ENCODE results near the gene MAP2K7.
A peak's percentile ranks its signal among the peaks of the same experiment; 100 is the strongest.

MAP2K7 gene

GRCh38 chr19:7871437-7872305 lies 32.0 kb upstream of the MAP2K7 start:
- Mint-ChIP-seq H3K27ac (peak overlapping the region; percentile 78), H3K4me1 (ENCODE audit: low read depth) (peaks cover 48% of the 10 kb centered on the region), H3K27me3 (peaks cover 75% of the 10 kb centered on the region), H3K4me3 (peak overlapping the region; percentile 61), H3K36me3 (ENCODE audit: low read depth) (no peaks in the 10 kb centered on the region), H3K9me3 (no peaks in the 10 kb centered on the region)
- intact Hi-C loops (cut with micrococcal nuclease), result no loop called here

DNA sequence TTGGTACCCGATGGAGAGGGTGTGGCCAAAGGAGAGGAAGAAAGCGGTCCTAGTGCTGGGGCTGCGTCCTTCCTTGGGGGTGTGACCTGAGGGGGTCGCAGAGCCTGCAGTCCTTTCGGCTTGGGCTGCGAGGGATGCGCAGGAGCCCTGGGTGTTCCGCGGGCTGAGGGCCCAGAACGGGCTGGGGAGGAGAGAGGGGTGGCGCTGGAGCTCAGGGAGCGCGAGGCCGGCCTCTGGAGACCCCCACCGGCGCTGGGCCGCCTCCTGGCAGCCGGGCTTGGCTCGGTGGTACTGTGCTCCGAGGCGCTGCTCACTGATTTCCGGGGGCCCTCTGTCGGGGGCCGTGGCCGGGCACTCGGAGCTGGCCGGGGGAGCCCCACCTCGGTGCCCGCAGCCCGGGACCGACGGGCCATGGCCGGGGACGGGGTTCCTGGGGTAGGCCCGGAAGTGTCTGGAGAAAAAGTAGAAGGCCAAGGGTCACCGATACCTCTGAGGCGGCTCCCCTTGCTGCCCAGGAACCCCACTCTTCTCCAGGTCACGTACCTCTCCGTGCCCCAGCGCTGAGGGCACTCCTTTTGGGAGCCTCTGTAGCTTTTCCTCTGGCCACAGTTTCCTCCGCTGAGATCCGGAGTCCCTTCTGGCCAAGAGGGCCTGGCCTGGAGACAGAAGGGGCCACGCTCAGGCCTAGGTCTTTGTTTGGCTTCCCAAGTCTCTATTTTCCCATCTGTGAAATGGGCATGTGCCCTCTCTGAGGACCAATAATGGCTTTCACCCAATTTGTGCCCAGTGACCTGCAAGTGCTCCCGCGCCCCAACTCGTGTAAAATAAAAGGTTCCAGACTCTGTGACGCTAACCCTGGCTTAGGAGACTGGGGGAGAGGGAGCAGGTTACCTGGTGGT lies 31.1 kb upstream of the MAP2K7 start:
- Mint-ChIP-seq H3K4me3 (peak overlapping the region; percentile 61), H3K27ac (peak overlapping the region; percentile 78), H3K4me1 (ENCODE audit: low read depth) (peaks cover 48% of the 10 kb centered on the region), H3K9me3 (no peaks in the 10 kb centered on the region), H3K27me3 (peaks cover 74% of the 10 kb centered on the region), H3K36me3 (ENCODE audit: low read depth) (no peaks in the 10 kb centered on the region)
- intact Hi-C loops (cut with micrococcal nuclease), result no loop called here

DNA sequence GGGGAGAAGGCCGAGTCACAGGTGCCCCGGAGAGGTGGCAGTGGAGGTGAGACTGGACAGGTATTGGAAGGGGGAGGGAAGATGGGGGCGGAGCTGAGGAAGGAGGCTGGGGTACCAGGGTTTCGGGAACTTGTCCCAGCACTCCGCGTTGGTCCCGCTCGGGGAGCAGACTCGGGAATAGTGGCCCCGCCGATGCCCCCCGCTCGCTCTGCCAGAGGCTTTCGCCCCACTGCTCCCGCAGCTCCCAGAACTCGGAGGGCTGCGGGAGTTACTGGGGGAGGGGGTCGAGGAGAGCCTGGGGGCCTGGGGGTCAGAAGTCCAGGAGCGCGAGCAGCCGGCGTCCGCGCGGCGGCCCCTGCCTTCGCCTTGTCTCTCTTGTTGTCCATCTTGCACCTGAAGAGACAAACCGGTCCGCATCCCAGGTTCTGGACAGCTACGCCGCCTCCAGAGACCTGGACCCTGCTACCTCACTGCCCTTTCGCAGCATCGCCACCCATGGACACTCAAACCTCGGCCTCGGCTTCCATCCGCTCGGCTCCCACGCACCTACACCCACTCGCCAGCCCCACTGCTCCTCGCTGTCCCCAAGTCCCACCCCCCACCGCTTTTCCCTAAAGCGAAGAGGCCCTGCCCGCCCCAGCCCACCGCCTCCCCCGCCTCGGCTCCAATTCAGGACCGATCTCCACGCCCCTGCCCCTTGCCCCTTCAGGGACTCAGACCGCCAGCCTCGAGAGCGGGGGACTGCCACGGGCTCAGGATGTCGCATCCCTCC lies 30.2 kb upstream of the MAP2K7 start:
- H3K27ac Mint-ChIP-seq, result no peak overlapping the region
- no peaks in the 10 kb centered on the region for H3K9me3 Mint-ChIP-seq

GRCh38 chr19:7874076-7874896 lies 29.4 kb upstream of the MAP2K7 start, which contains the start of gene PRR36:
TSS of gene PRR36 (minus strand) at chr19:7874390. CDS start at chr19:7873689, 701 bp downstream.
- peaks cover 39% of the 10 kb centered on the region for H3K4me1 Mint-ChIP-seq (ENCODE audit: low read depth)
- H3K9me3 Mint-ChIP-seq, result no peaks in the 10 kb centered on the region
- H3K36me3 Mint-ChIP-seq (ENCODE audit: low read depth), result no peaks in the 10 kb centered on the region
- H3K4me3 Mint-ChIP-seq, result peak within 1 kb of the TSS; percentile 46
- peaks cover 60% of the 10 kb centered on the region for H3K27me3 Mint-ChIP-seq
- intact Hi-C loops (cut with micrococcal nuclease), result no loop called here
- no peak within 1 kb of the TSS for H3K27ac Mint-ChIP-seq

More for the DNA sequence above, 30.2 kb upstream of the MAP2K7 start:
- Mint-ChIP-seq H3K4me3 (peak overlapping the region; percentile 9), H3K27me3 (peaks cover 65% of the 10 kb centered on the region), H3K4me1 (ENCODE audit: low read depth) (peaks cover 45% of the 10 kb centered on the region), H3K36me3 (ENCODE audit: low read depth) (no peaks in the 10 kb centered on the region)
- intact Hi-C loops (cut with micrococcal nuclease), result no loop called here

DNA sequence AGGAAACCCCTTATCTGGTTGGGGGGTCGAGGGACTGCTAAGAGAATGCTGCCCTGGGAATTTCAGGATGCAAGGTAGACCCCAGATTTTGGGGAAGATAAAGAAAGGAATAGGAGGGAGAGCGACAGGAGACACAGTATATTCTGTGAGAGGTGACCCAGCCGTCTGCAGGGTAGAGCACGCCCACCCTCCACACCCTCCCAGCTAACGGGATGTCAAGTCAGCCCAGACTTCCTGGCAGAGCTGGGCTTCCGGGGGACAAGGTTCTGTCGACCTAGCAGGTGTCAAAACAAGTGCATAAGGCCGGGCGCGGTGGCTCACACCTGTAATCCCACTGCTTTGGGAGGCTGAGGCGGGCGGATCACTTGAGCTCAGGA lies 28.8 kb upstream of the MAP2K7 start:
- Mint-ChIP-seq H3K36me3 (ENCODE audit: low read depth) (no peaks in the 10 kb centered on the region), H3K9me3 (no peaks in the 10 kb centered on the region), H3K4me1 (ENCODE audit: low read depth) (peaks cover 37% of the 10 kb centered on the region), H3K4me3 (no peak overlapping the region), H3K27ac (no peak overlapping the region), H3K27me3 (peaks cover 59% of the 10 kb centered on the region)
- intact Hi-C loops (cut with micrococcal nuclease), result no loop called here

DNA sequence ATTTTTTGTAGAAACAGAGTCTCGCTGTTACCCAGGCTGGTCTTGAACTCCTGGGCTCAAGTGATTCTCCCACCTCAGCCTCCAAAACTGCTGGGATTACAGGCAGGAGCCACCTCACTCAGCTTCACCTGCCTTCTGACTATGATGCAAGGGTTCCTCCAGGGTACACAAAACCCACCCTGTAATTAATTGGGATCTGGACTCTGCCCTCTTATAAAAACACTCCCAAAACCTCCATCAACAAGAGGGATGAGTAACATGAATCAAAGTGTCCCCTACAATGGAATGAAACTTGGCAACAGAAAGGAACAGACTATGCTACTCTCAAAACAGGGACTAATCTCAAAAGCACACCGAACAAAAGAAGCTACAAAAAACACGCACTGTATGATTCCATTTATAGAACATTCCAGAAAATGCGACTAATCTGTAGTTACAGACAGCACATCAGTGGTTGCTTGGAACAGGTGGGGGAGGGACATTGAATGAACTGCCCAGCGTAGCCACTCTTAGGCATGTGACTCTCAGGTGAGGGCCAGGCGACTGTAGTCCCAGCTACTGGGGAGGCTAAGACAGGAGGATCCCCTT lies 26.3 kb upstream of the MAP2K7 start:
- peaks cover 15% of the 10 kb centered on the region for H3K4me1 Mint-ChIP-seq (ENCODE audit: low read depth)

DNA sequence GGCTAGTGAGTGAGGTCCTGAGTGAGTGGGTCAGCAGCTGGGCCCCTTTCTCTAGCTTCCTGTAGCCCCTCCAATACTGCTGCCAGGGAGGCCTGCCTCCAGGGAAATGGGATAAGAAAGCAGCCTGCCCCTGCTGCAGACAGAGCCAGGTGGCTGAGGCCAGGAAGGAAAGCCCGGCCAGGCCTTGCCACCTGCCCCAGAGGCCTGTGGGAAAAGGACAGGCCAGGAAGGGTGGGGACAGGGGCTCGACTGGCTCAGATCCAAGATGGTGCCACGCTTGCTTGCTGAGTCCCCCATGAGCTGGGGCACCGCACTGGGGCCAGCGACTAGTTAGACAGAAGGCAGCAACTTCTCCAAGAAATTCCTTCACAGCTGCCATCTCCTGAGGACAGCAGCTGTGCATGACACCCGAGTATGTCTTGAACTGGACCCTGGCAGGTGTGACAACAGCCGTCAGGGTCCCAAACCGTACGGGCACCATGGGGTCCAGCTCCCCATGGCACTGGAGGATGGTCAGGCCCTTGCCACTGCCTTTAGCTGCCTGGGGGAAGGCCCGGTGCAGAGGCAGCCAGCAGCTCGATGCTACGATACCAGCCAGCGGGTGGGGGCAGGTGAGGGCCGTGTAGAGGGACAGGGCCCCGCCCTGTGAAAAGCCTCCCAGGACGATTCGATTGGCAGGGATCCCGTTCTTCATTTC lies 24.4 kb upstream of the MAP2K7 start:
- Mint-ChIP-seq H3K4me1 (ENCODE audit: low read depth) (peaks cover 12% of the 10 kb centered on the region), H3K4me3 (no peak overlapping the region), H3K27me3 (peaks cover 42% of the 10 kb centered on the region), H3K9me3 (no peaks in the 10 kb centered on the region), H3K36me3 (ENCODE audit: low read depth) (no peaks in the 10 kb centered on the region), H3K27ac (no peak overlapping the region)
- intact Hi-C loops (cut with micrococcal nuclease), result no loop called here

More for the DNA sequence above, 26.3 kb upstream of the MAP2K7 start:
- H3K27me3 Mint-ChIP-seq, result peaks cover 54% of the 10 kb centered on the region
- H3K36me3 Mint-ChIP-seq (ENCODE audit: low read depth), result no peaks in the 10 kb centered on the region
- intact Hi-C loops (cut with micrococcal nuclease), result no loop called here
- H3K9me3 Mint-ChIP-seq, result no peaks in the 10 kb centered on the region
- no peak overlapping the region for H3K27ac Mint-ChIP-seq
- H3K4me3 Mint-ChIP-seq, result no peak overlapping the region

DNA sequence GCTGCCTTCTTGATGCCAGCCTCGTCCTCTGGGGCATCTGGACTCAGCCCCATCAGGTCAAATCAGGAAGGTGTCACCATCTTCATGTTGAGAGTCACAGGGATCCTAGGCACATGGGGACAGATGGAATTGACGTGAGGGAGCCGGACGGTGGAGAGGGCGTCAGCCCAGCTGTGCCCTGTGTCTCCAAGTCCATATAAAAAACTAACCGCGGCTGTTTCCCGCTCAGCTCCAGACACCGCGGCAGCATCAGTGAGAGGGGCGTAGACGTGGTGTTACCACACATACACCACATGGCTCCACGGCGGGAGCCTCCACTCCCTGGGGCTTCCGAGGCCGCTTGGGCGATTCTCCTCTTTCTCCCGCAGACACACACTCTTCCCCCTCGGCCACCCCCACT lies 23.8 kb upstream of the MAP2K7 start:
- Mint-ChIP-seq H3K36me3 (ENCODE audit: low read depth) (no peaks in the 10 kb centered on the region), H3K4me3 (no peak overlapping the region), H3K27ac (no peak overlapping the region), H3K4me1 (ENCODE audit: low read depth) (peaks cover 8% of the 10 kb centered on the region), H3K9me3 (no peaks in the 10 kb centered on the region), H3K27me3 (peaks cover 40% of the 10 kb centered on the region)
- intact Hi-C loops (cut with micrococcal nuclease), result no loop called here

DNA sequence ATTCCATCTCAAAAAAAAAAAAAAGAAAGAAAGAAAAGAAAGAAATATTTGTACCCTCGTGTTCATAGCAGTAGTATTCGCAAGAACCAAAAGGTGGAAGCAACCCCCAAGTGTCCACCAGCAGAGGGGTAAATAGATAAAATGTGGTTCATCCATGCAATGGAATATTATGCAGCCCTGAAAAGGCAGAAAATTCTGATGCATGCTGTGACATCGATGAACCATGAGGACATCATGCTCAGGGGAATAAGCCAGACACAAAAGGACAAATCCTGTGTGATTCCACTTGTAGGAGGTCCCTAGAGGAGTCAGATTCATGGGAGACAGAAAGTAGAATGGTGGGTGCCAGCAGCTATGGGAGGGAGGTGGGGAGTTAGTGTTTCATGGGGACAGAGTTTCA lies 21.8 kb upstream of the MAP2K7 start:
- Mint-ChIP-seq H3K4me1 (ENCODE audit: low read depth) (peaks cover 8% of the 10 kb centered on the region), H3K36me3 (ENCODE audit: low read depth) (no peaks in the 10 kb centered on the region), H3K4me3 (no peak overlapping the region), H3K27ac (no peak overlapping the region), H3K27me3 (peaks cover 36% of the 10 kb centered on the region), H3K9me3 (no peaks in the 10 kb centered on the region)
- intact Hi-C loops (cut with micrococcal nuclease), result no loop called here

DNA sequence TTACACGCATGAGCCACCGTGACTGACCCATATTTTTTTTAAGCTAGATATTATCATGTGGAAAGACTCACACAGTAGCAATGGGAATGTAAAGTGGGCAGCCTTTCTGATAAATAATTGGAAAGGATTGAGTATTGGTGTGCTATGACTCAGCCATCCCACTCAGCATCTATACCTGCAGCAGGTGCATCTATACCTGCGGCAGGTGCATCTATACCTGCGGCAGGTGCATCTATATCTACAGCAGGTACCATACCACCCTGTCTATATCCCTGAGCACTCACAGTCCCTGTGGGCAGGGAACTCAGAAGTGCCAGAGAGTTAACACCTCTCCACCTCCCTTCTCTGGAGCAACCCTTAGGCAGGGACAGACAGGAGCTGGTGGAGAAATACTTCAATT lies 20.6 kb upstream of the MAP2K7 start:
- Mint-ChIP-seq H3K27me3 (peaks cover 39% of the 10 kb centered on the region), H3K4me3 (no peak overlapping the region), H3K4me1 (ENCODE audit: low read depth) (peaks cover 8% of the 10 kb centered on the region), H3K36me3 (ENCODE audit: low read depth) (no peaks in the 10 kb centered on the region), H3K9me3 (no peaks in the 10 kb centered on the region), H3K27ac (no peak overlapping the region)
- intact Hi-C loops (cut with micrococcal nuclease), result no loop called here

DNA sequence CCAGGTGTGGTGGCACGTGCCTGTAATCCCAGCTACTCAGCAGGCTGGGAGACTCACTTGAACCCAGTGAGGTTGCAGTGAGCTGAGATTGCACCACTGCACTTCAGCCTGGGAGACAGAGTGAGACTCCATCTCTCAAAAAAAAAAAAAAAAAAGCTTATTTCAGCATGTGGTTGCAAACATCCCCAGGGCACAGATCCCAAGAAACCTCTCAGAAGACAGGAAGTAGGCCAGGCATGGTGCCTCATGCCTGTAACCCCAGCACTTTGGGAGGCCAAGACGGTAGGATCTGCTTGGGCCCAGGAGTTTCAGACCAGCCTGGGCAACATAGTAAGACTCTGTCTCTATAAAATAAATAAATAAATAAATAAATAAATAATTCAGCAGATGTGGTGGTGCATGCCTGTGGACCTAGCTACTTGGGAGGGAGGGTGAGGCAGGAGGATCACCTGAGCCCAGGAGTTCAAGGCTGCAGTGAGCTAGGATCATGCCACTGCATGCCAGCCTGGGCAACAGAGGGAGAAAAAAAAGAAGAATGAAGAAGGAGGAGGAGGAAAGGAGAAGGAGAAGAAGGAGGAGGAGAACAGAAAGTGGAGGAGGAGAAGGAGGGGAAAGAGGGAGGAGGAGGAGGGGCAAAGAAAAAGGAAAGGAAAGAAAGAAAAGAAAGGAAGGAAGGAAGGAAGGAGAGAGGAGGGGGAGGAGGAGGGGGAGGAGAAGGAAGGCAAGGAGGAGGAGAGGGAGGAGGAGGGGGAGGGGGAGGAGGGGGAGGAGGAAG lies 19.7 kb upstream of the MAP2K7 start:
- Mint-ChIP-seq H3K27me3 (peaks cover 48% of the 10 kb centered on the region), H3K36me3 (ENCODE audit: low read depth) (no peaks in the 10 kb centered on the region), H3K4me1 (ENCODE audit: low read depth) (peaks cover 8% of the 10 kb centered on the region), H3K27ac (no peak overlapping the region), H3K9me3 (no peaks in the 10 kb centered on the region), H3K4me3 (no peak overlapping the region)
- intact Hi-C loops (cut with micrococcal nuclease), result no loop called here

DNA sequence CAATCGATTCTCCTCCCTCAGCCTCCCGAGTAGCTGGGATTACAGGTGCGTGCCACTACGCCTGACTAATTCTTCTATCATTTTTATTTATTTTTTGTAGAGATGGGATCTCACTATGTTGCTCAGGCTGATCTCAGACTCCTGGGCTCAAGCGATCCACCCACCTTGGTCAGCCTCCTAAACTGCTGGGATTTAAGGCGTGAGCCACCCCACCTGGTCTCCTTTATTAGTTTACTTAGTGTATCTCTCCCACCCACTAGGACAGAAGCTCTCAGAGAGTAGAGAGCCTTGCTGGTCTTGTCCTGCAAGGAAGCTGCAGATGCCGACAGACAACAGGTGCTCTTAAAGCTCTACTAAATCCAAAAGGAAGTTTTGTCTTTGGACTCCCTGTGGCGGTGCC lies 17.9 kb upstream of the MAP2K7 start:
- H3K4me1 Mint-ChIP-seq (ENCODE audit: low read depth), result peaks cover 8% of the 10 kb centered on the region
- H3K27ac Mint-ChIP-seq, result no peak overlapping the region
- H3K9me3 Mint-ChIP-seq, result no peaks in the 10 kb centered on the region
- peaks cover 66% of the 10 kb centered on the region for H3K27me3 Mint-ChIP-seq
- H3K4me3 Mint-ChIP-seq, result no peak overlapping the region
- intact Hi-C loops (cut with micrococcal nuclease), result no loop called here
- no peaks in the 10 kb centered on the region for H3K36me3 Mint-ChIP-seq (ENCODE audit: low read depth)
